Keratinocyte (primary cell): Measurements from ENCODE around the gene FLNA. TPM values are rescaled to one million over a fixed set of nuclear protein-coding genes. Genes with fewer than 3 reads are reported as not detected.

Experiments
- DNase-seq: peaks from one replicate; pipeline ENCODE4 v3.0.0-alpha.2; 2011; ENCODE audit warnings: low read depth, missing footprints, low spot score
- FAIRE-seq: peaks from 2 replicates; lab custom pipeline; 2011; peaks lifted over from hg19 to GRCh38; lab: Jason Lieb, UNC
- H2AFZ ChIP-seq: 2 replicates; pipeline ENCODE4 v1.6.0; 2012; ENCODE audit warnings: low read length, control low read depth, inconsistent platforms; ENCODE audit not compliant: control insufficient read depth
- H3K27ac ChIP-seq: 2 replicates; pipeline ENCODE4 v1.5.1; 2011; ENCODE audit warnings: low read length; ENCODE audit not compliant: control insufficient read depth, insufficient read depth
- H3K27me3 ChIP-seq: 3 replicates; pipeline ENCODE4 v1.6.0; 2011; ENCODE audit warnings: low read length; ENCODE audit not compliant: control insufficient read depth, insufficient read depth; ENCODE audit errors: extremely low read depth
- H3K36me3 ChIP-seq, 2 experiments: 2 replicates in 1 of 2; 3 replicates in 1 of 2; pipeline ENCODE4 v1.5.1; 2011; ENCODE audit warnings: low read length in 2 of 2, mild to moderate bottlenecking in 1 of 2; ENCODE audit not compliant: control insufficient read depth in 2 of 2, insufficient read depth in 2 of 2; ENCODE audit errors: extremely low read depth in 1 of 2
- H3K4me1 ChIP-seq: 3 replicates; pipeline ENCODE4 v1.5.1; 2011; ENCODE audit warnings: low read length; ENCODE audit not compliant: control insufficient read depth, insufficient read depth; ENCODE audit errors: extremely low read depth
- H3K4me2 ChIP-seq: 3 replicates; pipeline ENCODE4 v1.6.0; 2011; ENCODE audit warnings: low read depth, low read length; ENCODE audit not compliant: control insufficient read depth, insufficient read depth; ENCODE audit errors: extremely low read depth
- H3K4me3 ChIP-seq, 3 experiments: fragments of 200-600 bp in 1 of 3; sonication (generic) in 1 of 3; 2 replicates in 2 of 3; 3 replicates in 1 of 3; pipeline ENCODE4 v1.5.1; 2011 to 2016; ENCODE audit warnings: low read length in 3 of 3, mild to moderate bottlenecking in 3 of 3, control low read depth in 2 of 3, inconsistent platforms in 1 of 3, low read depth in 1 of 3, mixed read lengths in 1 of 3, mixed run types in 1 of 3, moderate library complexity in 1 of 3; ENCODE audit not compliant: control insufficient read depth in 2 of 3, insufficient read depth in 2 of 3; ENCODE audit errors: extremely low read depth in 1 of 3
- H3K79me2 ChIP-seq: 2 replicates; pipeline ENCODE4 v1.6.0; 2012; ENCODE audit warnings: low read length; ENCODE audit not compliant: control insufficient read depth, insufficient read depth
- H3K9ac ChIP-seq: 3 replicates; pipeline ENCODE4 v1.6.0; 2011; ENCODE audit warnings: low read length; ENCODE audit not compliant: control insufficient read depth, insufficient read depth; ENCODE audit errors: extremely low read depth
- H3K9me1 ChIP-seq: 3 replicates; pipeline ENCODE4 v1.6.0; 2011; ENCODE audit warnings: low read length; ENCODE audit not compliant: control insufficient read depth, insufficient read depth; ENCODE audit errors: extremely low read depth
- H3K9me3 ChIP-seq: 2 replicates; pipeline ENCODE4 v1.5.1; 2012; ENCODE audit warnings: low read depth, low read length; ENCODE audit not compliant: control insufficient read depth
- H4K20me1 ChIP-seq: 3 replicates; pipeline ENCODE4 v1.6.0; 2011; ENCODE audit warnings: low read length; ENCODE audit not compliant: control insufficient read depth, insufficient read depth; ENCODE audit errors: extremely low read depth
- CTCF ChIP-seq, 3 experiments: IDR thresholded peaks in 1 of 3; conservative IDR thresholded peaks in 1 of 3; optimal IDR thresholded peaks in 1 of 3; 2 replicates in 2 of 3; 3 replicates in 1 of 3; pipeline versions ENCODE3 to v1.5.1; 2011; ENCODE audit warnings: low read length in 3 of 3, mild to moderate bottlenecking in 3 of 3, moderate library complexity in 2 of 3, control low read depth in 1 of 3, inconsistent platforms in 1 of 3; ENCODE audit not compliant: insufficient read depth in 2 of 3; ENCODE audit errors: extremely low read depth in 1 of 3
- EZH2 ChIP-seq: IDR thresholded peaks from one replicate; pipeline ENCODE4 v1.6.1; 2012; ENCODE audit warnings: inconsistent platforms, mild to moderate bottlenecking, low read length, moderate library complexity
- dilution Hi-C: fragments of 300-500 bp; cut with MboI; formaldehyde crosslinking; loops from one replicate; pipeline ENCODE4 v1.7.0; 2020; ENCODE audit warnings: low sequenced_read_pairs; ENCODE audit not compliant: extremely low pct_ligation_motif_present
- polyA plus RNA-seq, 5 experiments: library from polyadenylated mRNA; depleted of rRNA in 3 of 5; stranded (reverse) in 3 of 5; stranded (forward) in 1 of 5; unstranded in 1 of 5; fragments of >200 nt; gene quantifications; 1 replicate in 1 of 5; 2 replicates in 3 of 5; 3 replicates in 1 of 5; pipeline versions ENCODE4 v1.2.1 to v1.2.3, GENCODE V29; 2011 to 2012; ENCODE audit warnings: missing spikeins in 2 of 5, low read depth in 1 of 5, low replicate concordance in 1 of 5

FLNA gene
- polyA plus RNA-seq, 1 donor (not counting 4 experiments of a cell fraction or from before 2014, with no cell fraction given) = 245 TPM

DNA sequence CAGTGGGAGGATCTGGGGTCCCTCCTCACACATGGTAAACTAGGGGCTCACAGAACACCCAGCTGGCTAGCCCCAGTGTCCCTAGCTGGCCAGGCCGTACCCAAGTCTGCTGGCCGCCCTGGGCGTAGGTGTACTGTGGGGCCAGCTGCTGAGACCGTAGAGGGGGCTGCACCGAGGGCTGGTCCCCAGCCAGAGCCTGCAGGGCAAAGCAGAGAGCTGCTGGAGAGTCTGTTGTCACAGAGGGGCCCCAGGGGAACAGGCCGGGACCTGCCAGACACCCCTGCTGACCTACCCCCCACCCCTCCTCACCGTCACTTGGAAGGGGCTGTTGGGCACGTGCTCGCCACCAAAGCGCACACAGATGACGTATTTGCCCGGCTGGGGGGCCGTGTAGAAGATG is 19.9 kb downstream of the FLNA start:
- Histone ChIP-seq H3K4me1 (no peaks in the 10 kb centered on the region), H3K9ac (no peak overlapping the region), H3K27me3 (no peaks in the 10 kb centered on the region), H3K9me1 (no peaks in the 10 kb centered on the region), H3K9me3 (peaks cover 3% of the 10 kb centered on the region), H3K4me3 (no peak overlapping the region), H3K27ac (no peak overlapping the region), H4K20me1 (peaks cover 41% of the 10 kb centered on the region), H3K36me3 (peaks cover 24 to 28% of the 10 kb centered on the region in 2 experiments), H3K79me2 (peaks cover 22% of the 10 kb centered on the region), H2AFZ (no peak overlapping the region), H3K4me2 (no peak overlapping the region)
- dilution Hi-C loops = no loop called here
- TF ChIP-seq EZH2 = no peak
- TF ChIP-seq CTCF (optimal IDR thresholded peaks at IDR 0.05 in 1 of 3, IDR thresholded peaks at IDR 0.05 in 1 of 3, conservative IDR thresholded peaks at IDR 0.05 in 1 of 3; ENCODE audit: extremely low read depth in 1 of 3, insufficient read depth in 2 of 3, low read length in 3 of 3) = no peak
- FAIRE-seq (no peak), DNase-seq (no peak)

DNA sequence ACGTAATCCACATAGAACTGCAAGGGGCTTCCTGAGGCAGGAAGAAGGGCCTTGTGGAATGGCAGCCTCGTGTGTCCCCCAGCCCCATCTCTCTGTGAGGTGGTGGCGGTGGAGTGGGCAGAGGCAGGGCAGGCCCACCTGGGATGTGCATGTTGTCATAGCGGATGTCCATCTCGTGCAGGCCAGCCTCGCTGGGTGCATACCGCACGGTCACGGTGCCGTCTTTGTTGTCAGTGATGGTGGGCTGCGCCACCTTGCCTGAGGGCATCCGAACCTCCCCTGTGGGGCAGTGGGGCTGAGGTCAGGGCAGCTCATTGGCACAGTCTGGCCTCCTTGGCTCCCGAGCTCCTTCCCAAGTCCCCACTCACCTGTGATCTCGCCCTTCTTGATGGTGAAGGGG is 20.4 kb downstream of the FLNA start:
- peaks cover 3% of the 10 kb centered on the region for H3K9me3 ChIP-seq
- no peak overlapping the region for H3K4me3 ChIP-seq
- H3K36me3 ChIP-seq = peaks cover 26 to 28% of the 10 kb centered on the region in 2 experiments
- no peak for DNase-seq
- H4K20me1 ChIP-seq = peaks cover 41% of the 10 kb centered on the region
- peaks cover 19% of the 10 kb centered on the region for H3K79me2 ChIP-seq
- H3K4me1 ChIP-seq = no peaks in the 10 kb centered on the region
- H3K27me3 ChIP-seq = no peaks in the 10 kb centered on the region
- FAIRE-seq = no peak
- no peak overlapping the region for H3K9ac ChIP-seq
- H3K27ac ChIP-seq = no peak overlapping the region
- dilution Hi-C loops = no loop called here
- no peak overlapping the region for H2AFZ ChIP-seq
- H3K4me2 ChIP-seq = no peak overlapping the region
- TF ChIP-seq CTCF (optimal IDR thresholded peaks at IDR 0.05 in 1 of 3, IDR thresholded peaks at IDR 0.05 in 1 of 3, conservative IDR thresholded peaks at IDR 0.05 in 1 of 3; ENCODE audit: extremely low read depth in 1 of 3, insufficient read depth in 2 of 3, low read length in 3 of 3) (no peak), EZH2 (no peak)
- no peaks in the 10 kb centered on the region for H3K9me1 ChIP-seq
